PC-3 (cell line): Measurements from ENCODE around the gene MRFAP1. TPM values are rescaled to one million over a fixed set of nuclear protein-coding genes. Genes with fewer than 3 reads are reported as not detected.

ENCODE experiments used
- ATAC-seq: fragments of 200-7000 bp; cut with Tn5 transposase; 2 replicates; pipeline ENCODE4 v1.9.1; 2020; ENCODE audit warnings: mild to moderate bottlenecking, moderate library complexity
- BruUV-seq: library from RNA; stranded (reverse); fragments of 400-500 nt; replicated peaks from 2 replicates; lab custom pipeline; 2021; lab: Mats Ljungman, UMichigan
- CTCF ChIA-PET: fragments of 300-600 bp; sonication (Branson Sonifier 250); formaldehyde crosslinking; loops from one replicate; lab custom pipeline; 2022; ENCODE audit warnings: antibody characterized with exemption; lab: Charles Lee
- POLR2A ChIA-PET: fragments of 300-600 bp; sonication (Branson Sonifier 250); formaldehyde crosslinking; loops from one replicate; lab custom pipeline; 2022; ENCODE audit warnings: antibody characterized with exemption; ENCODE audit not compliant: unreplicated experiment; lab: Charles Lee
- DNase-seq: peaks from one replicate; pipeline ENCODE4 v3.0.0-alpha.2; 2015
- H2AFZ ChIP-seq: fragments of 300-600 bp; sonication (generic); 2 replicates; pipeline ENCODE4 v1.6.0; 2016; ENCODE audit warnings: antibody characterized with exemption, low read length
- H3F3A ChIP-seq: fragments of 300-600 bp; sonication (generic); one replicate; pipeline ENCODE4 v1.6.0; 2017; ENCODE audit warnings: antibody characterized with exemption, low read length, control low read depth, mild to moderate bottlenecking; ENCODE audit not compliant: unreplicated experiment
- H3K27ac ChIP-seq: fragments of 300-600 bp; sonication (generic); 2 replicates; pipeline ENCODE4 v1.5.1; 2016; ENCODE audit warnings: mild to moderate bottlenecking, low read length
- H3K27me3 ChIP-seq: fragments of 300-600 bp; sonication (generic); 2 replicates; pipeline ENCODE4 v1.6.1; 2016; ENCODE audit warnings: low read length, mixed read lengths
- H3K36me3 ChIP-seq: fragments of 300-600 bp; sonication (generic); 2 replicates; pipeline ENCODE4 v1.6.1; 2016; ENCODE audit warnings: low read depth, mixed run types, low read length, mixed read lengths
- H3K4me1 ChIP-seq: fragments of 300-600 bp; sonication (generic); 2 replicates; pipeline ENCODE4 v1.5.1; 2016; ENCODE audit warnings: low read length; ENCODE audit not compliant: insufficient read depth
- H3K4me2 ChIP-seq: fragments of 300-600 bp; sonication (generic); 2 replicates; pipeline ENCODE4 v1.6.0; 2016; ENCODE audit warnings: low read length
- H3K4me3 ChIP-seq: fragments of 300-600 bp; sonication (generic); 2 replicates; pipeline ENCODE4 v1.5.1; 2016; ENCODE audit warnings: mild to moderate bottlenecking, low read length, mixed read lengths
- H3K79me2 ChIP-seq: fragments of 300-600 bp; sonication (generic); 2 replicates; pipeline ENCODE4 v1.6.1; 2017; ENCODE audit warnings: low read length, mixed read lengths
- H3K9ac ChIP-seq: fragments of 300-600 bp; sonication (generic); 2 replicates; pipeline ENCODE4 v1.6.0; 2016; ENCODE audit warnings: mild to moderate bottlenecking, low read length
- H3K9me2 ChIP-seq: fragments of 300-600 bp; sonication (generic); replicated peaks from 2 replicates; pipeline ENCODE4 v1.6.1; 2016; ENCODE audit warnings: mixed run types, low read length, mixed read lengths
- H3K9me3 ChIP-seq: fragments of 300-600 bp; sonication (generic); 2 replicates; pipeline ENCODE4 v1.6.1; 2016; ENCODE audit warnings: low read length, mixed read lengths
- H4K20me1 ChIP-seq: fragments of 300-600 bp; sonication (generic); 2 replicates; pipeline ENCODE4 v1.6.1; 2016; ENCODE audit warnings: low read length, mixed read lengths
- CTCF ChIP-seq: fragments of 300-600 bp; sonication (generic); conservative IDR thresholded peaks from 2 replicates; pipeline ENCODE4 v1.5.1; 2017; ENCODE audit warnings: antibody characterized with exemption, low read depth, mild to moderate bottlenecking, low read length
- EZH2 ChIP-seq: fragments of 300-600 bp; sonication (generic); IDR thresholded peaks from one replicate; pipeline ENCODE4 v1.6.1; 2017; ENCODE audit warnings: antibody characterized with exemption, mild to moderate bottlenecking, low read length; ENCODE audit not compliant: unreplicated experiment
- EZH2phosphoT487 ChIP-seq: fragments of 300-600 bp; sonication (generic); IDR thresholded peaks from 2 replicates; pipeline ENCODE4 v1.6.1; 2018; ENCODE audit warnings: mild to moderate bottlenecking, antibody characterized with exemption, low read length, borderline replicate concordance
- intact Hi-C: fragments of 100-400 bp; cut with micrococcal nuclease; formaldehyde crosslinking; loops from 2 replicates; pipeline ENCODE4 v1.9.0; 2023
- total RNA-seq: library from RNA; depleted of rRNA; stranded (reverse); fragments of >200 nt; gene quantifications from 2 replicates; pipeline ENCODE4 v1.2.3, GENCODE V29; 2014

MRFAP1 gene
- total RNA-seq, 1 experiment from 2014 or later: 122 TPM

- no peaks in the 10 kb centered on the region for H3K9me3 ChIP-seq
- intact Hi-C loops: no loop called here
- ATAC-seq: no peak
Measured at GRCh38 chr4:6608758-6609414, 31.6 kb upstream of the MRFAP1 start.

GRCh38 chr4:6609415-6610079, 30.9 kb upstream of the MRFAP1 start:
- Histone ChIP-seq H3K4me1 (no peaks in the 10 kb centered on the region), H3K9me3 (no peaks in the 10 kb centered on the region), H3K4me3 (no peak overlapping the region), H3K27ac (no peak overlapping the region), H3K9me2 (no peaks in the 10 kb centered on the region), H2AFZ (no peak overlapping the region), H3K9ac (no peak overlapping the region), H3K36me3 (no peaks in the 10 kb centered on the region; the same call in 1 of the 2 replicates), H3K4me2 (no peak overlapping the region), H3K79me2 (no peaks in the 10 kb centered on the region), H3K27me3 (no peaks in the 10 kb centered on the region), H3F3A (no peaks in the 10 kb centered on the region), H4K20me1 (no peaks in the 10 kb centered on the region)
- no peak for TF ChIP-seq CTCF
- no peak for TF ChIP-seq EZH2
- no peak for TF ChIP-seq EZH2phosphoT487
- no TSS peak for BruUV-seq
- intact Hi-C loops: no loop called here
- POLR2A ChIA-PET: no interaction called here
- CTCF ChIA-PET: no interaction called here
- DNase-seq (no peak), ATAC-seq (no peak)

More at GRCh38 chr4:6608758-6609414, 31.6 kb upstream of the MRFAP1 start:
- ChIA-PET CTCF (no interaction called here), POLR2A (no interaction called here)
- Histone ChIP-seq H3K27ac (no peak overlapping the region), H3K9ac (no peak overlapping the region), H3F3A (no peaks in the 10 kb centered on the region), H4K20me1 (no peaks in the 10 kb centered on the region), H3K4me2 (no peak overlapping the region), H2AFZ (no peak overlapping the region), H3K9me2 (no peaks in the 10 kb centered on the region), H3K36me3 (no peaks in the 10 kb centered on the region; the same call in 1 of the 2 replicates), H3K4me3 (no peak overlapping the region), H3K27me3 (no peaks in the 10 kb centered on the region), H3K79me2 (no peaks in the 10 kb centered on the region), H3K4me1 (no peaks in the 10 kb centered on the region)
- TF ChIP-seq CTCF (no peak), EZH2 (no peak), EZH2phosphoT487 (no peak)
- BruUV-seq: no TSS peak
- DNase-seq: no peak

DNA sequence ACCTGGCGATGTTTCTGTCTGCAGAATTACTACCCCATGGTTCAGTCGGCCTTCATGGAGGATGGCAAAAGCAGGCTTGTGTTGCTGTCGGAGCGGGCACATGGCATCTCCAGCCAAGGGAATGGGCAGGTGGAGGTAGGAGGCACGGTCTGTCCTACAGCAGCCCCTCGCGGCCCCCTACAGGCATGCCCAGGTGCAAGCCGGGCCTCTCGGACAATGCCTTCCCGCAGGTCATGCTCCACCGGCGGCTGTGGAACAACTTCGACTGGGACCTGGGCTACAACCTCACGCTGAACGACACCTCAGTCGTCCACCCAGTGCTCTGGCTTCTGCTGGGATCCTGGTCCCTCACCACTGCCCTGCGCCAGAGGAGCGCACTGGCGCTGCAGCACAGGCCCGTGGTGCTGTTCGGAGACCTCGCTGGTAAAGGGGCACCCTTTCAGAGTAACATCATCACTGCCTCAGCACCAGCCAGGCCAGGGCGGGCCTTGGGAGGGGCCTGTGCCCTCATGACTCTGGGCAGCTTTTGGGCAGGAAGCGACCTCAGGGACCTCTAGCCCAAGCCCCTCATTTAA, 29.5 kb upstream of the MRFAP1 start:
- no peak for TF ChIP-seq EZH2phosphoT487
- TF ChIP-seq EZH2: no peak
- TF ChIP-seq CTCF: no peak
- no peaks in the 10 kb centered on the region for H3K36me3 ChIP-seq
- no peak for DNase-seq
- no peak overlapping the region for H2AFZ ChIP-seq
- ChIA-PET POLR2A (no interaction called here), CTCF (no interaction called here)
- intact Hi-C loops: no loop called here
- H3K9ac ChIP-seq: no peak overlapping the region
- H3K4me1 ChIP-seq: no peaks in the 10 kb centered on the region
- no peak overlapping the region for H3K4me2 ChIP-seq
- H3K9me2 ChIP-seq: no peaks in the 10 kb centered on the region
- H3K27me3 ChIP-seq: no peaks in the 10 kb centered on the region
- ATAC-seq: no peak
- H4K20me1 ChIP-seq: no peaks in the 10 kb centered on the region
- H3K9me3 ChIP-seq: no peaks in the 10 kb centered on the region
- no peaks in the 10 kb centered on the region for H3F3A ChIP-seq
- no peaks in the 10 kb centered on the region for H3K79me2 ChIP-seq
- no TSS peak for BruUV-seq
- H3K27ac ChIP-seq: no peak overlapping the region
- H3K4me3 ChIP-seq: no peak overlapping the region
